ENCODE data around the gene BTF3.

Gene BTF3

GRCh38 chr5:73539730-73540129 is 41.5 kb downstream of the BTF3 start:
- intact Hi-C loops (cut with DNase I; ENCODE audit: low total_unique reads), result no loop called here
- H3K4me3 ChIP-seq, result no peak overlapping the region
- peaks cover 0 to 22% (median 11%) of the 10 kb centered on the region in 4 donors for H3K4me1 ChIP-seq
- no peaks in the 10 kb centered on the region for H3K27me3 ChIP-seq
- no peaks in the 10 kb centered on the region for H3K9me3 ChIP-seq
- no peak overlapping the region for H3K27ac ChIP-seq
- H3K36me3 ChIP-seq, result no peaks in the 10 kb centered on the region
- no peak for TF ChIP-seq CTCF (IDR thresholded peaks at IDR 0.05)
- DNase-seq, result no peak

DNA sequence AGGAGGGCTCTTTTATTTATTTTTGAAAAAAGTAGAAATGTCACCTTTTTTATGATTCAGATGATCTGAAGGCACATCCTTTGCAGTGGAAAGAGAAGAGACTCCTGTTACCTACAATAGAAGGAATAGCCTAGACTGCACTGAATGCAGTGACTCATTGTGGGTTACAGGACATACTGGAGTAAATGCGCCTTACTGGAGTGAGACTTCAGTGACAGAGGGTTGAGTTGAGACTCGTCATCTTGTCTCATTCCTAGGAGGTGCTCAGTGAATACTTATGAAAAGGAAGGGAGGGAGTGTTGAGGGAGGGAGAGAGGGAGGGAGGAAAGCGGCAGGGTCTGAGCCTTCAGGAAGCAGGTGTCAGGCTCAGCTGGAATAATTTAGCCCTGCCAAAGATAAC is 42.0 kb downstream of the BTF3 start:
- H3K27me3 ChIP-seq, result no peaks in the 10 kb centered on the region
- H3K36me3 ChIP-seq, result no peaks in the 10 kb centered on the region
- intact Hi-C loops (cut with DNase I; ENCODE audit: low total_unique reads), result no loop called here
- H3K4me1 ChIP-seq, result peaks cover 0 to 22% (median 11%) of the 10 kb centered on the region in 4 donors
- no peaks in the 10 kb centered on the region for H3K9me3 ChIP-seq
- H3K4me3 ChIP-seq, result no peak overlapping the region
- DNase-seq, result no peak
- H3K27ac ChIP-seq, result no peak overlapping the region
- no peak for TF ChIP-seq CTCF (IDR thresholded peaks at IDR 0.05)

GRCh38 chr5:73542020-73542419 is 43.8 kb downstream of the BTF3 start:
- H3K27me3 ChIP-seq, result no peaks in the 10 kb centered on the region
- no peak for TF ChIP-seq CTCF (IDR thresholded peaks at IDR 0.05)
- H3K4me1 ChIP-seq, result peaks cover 0 to 22% (median 11%) of the 10 kb centered on the region in 4 donors
- H3K27ac ChIP-seq, result no peak overlapping the region
- H3K36me3 ChIP-seq, result no peaks in the 10 kb centered on the region
- intact Hi-C loops (cut with DNase I; ENCODE audit: low total_unique reads), result no loop called here
- no peak overlapping the region for H3K4me3 ChIP-seq
- H3K9me3 ChIP-seq, result no peaks in the 10 kb centered on the region
- DNase-seq, result no peak

DNA sequence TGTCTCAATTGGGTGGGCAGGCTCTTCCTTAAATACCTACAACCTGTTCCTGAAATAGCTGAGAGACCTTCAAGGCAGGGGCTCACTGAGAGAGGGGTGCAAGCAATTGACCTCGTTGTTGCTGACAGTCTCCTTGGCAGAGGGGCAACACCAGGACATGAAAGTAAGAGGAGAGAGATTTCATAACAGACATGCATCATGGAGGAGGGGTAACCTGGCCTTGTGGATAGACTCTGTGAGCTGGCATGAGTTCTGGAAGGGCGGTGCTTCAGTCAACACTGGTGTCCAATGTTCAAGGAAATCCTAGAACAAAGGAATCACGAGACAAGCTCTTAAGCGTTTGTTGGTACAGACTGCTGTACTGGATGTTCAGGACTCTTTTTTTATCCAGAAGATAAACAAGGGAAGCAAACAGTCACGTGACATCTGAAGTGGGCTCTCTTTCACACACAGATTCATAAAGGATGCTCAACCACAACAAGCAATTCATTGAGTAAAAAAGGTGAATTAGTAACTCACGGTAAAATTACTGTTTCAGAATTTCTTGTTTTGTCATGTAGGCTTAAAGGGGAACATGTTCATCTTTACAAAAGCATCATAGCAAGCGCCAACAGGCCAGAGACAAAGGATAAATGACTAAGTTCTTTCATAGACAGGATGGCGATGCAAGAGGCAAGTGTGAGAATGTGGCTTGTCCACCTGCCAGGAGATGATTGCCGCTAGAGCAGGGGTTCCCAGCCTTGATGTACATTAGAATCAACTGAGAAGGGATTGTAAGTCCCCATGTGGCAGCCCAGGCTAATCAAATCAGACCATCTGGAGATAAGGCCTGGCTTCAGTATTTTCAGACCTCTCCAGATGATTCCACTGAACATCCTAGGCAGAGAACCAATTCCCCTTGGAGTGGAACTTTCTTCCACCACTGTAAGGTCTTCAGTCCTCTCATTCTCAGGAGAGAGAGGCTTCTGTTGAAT is 46.5 kb downstream of the BTF3 start:
- no peak overlapping the region for H3K4me3 ChIP-seq
- no peaks in the 10 kb centered on the region for H3K9me3 ChIP-seq
- intact Hi-C loops (cut with DNase I; ENCODE audit: low total_unique reads), result no loop called here
- H3K27me3 ChIP-seq, result no peaks in the 10 kb centered on the region
- no peak overlapping the region for H3K27ac ChIP-seq
- H3K36me3 ChIP-seq, result no peaks in the 10 kb centered on the region
- H3K4me1 ChIP-seq, result peaks cover 0 to 3% (median 0%) of the 10 kb centered on the region in 4 donors
- no peak for TF ChIP-seq CTCF (IDR thresholded peaks at IDR 0.05)
- no peak for DNase-seq

GRCh38 chr5:73545403-73545779 is 47.1 kb downstream of the BTF3 start:
- Histone ChIP-seq H3K36me3 (no peaks in the 10 kb centered on the region), H3K4me3 (no peak overlapping the region), H3K4me1 (no peaks in the 10 kb centered on the region), H3K27ac (no peak overlapping the region), H3K9me3 (no peaks in the 10 kb centered on the region), H3K27me3 (no peaks in the 10 kb centered on the region)
- intact Hi-C loops (cut with DNase I; ENCODE audit: low total_unique reads), result no loop called here
- no peak for TF ChIP-seq CTCF (IDR thresholded peaks at IDR 0.05)
- no peak for DNase-seq
